WTC11 (cell line): ENCODE results near the gene APBA1. TPM values are rescaled to one million over a fixed set of nuclear protein-coding genes. Genes with fewer than 3 reads are reported as not detected.
A peak's percentile ranks its signal among the peaks of the same experiment; 100 is the strongest.

Experiments used
- ATAC-seq: fragments of 200-7000 bp; cut with Tn5 transposase; 2 replicates; pipeline ENCODE4 v1.10.0; 2021; ENCODE audit warnings: mild to moderate bottlenecking, moderate library complexity
- CTCF ChIA-PET: fragments of 300-600 bp; sonication (Branson Sonifier 250); formaldehyde crosslinking; loops from one replicate; lab custom pipeline; 2021; ENCODE audit warnings: antibody characterized with exemption; lab: Charles Lee
- POLR2A ChIA-PET: fragments of 350-600 bp; sonication (Branson Sonifier 250); formaldehyde crosslinking; loops from one replicate; lab custom pipeline; 2021; ENCODE audit warnings: antibody characterized with exemption; lab: Charles Lee
- DNase-seq: peaks from one replicate; pipeline ENCODE4 v3.0.0; 2021; ENCODE audit warnings: low spot score
- H3K27ac Mint-ChIP-seq: 2 replicates; pipeline ENCODE4 v1.8.0; 2021; ENCODE audit warnings: mixed read lengths
- H3K27me3 Mint-ChIP-seq: 2 replicates; pipeline ENCODE4 v1.8.0; 2021; ENCODE audit warnings: low read depth, mild to moderate bottlenecking, moderate library complexity, mixed read lengths
- H3K36me3 Mint-ChIP-seq: 2 replicates; pipeline ENCODE4 v1.8.0; 2021; ENCODE audit warnings: mixed read lengths
- H3K4me1 Mint-ChIP-seq: 2 replicates; pipeline ENCODE4 v1.8.0; 2022; ENCODE audit warnings: mixed read lengths
- H3K4me3 Mint-ChIP-seq: 2 replicates; pipeline ENCODE4 v1.8.0; 2021; ENCODE audit warnings: mild to moderate bottlenecking, moderate library complexity, mixed read lengths
- H3K9me3 Mint-ChIP-seq: 2 replicates; pipeline ENCODE4 v1.8.0; 2021; ENCODE audit warnings: mixed read lengths
- ATF1 ChIP-seq: sonication (generic); formaldehyde crosslinking; IDR thresholded peaks from 2 replicates; pipeline ENCODE4 v1.8.1; 2023; ENCODE audit warnings: mild to moderate bottlenecking, moderate library complexity, missing genetic modification reagents
- CDX4 ChIP-seq: fragments of 250-450 bp; sonication (Bioruptor Pico); IDR thresholded peaks from 2 replicates; pipeline ENCODE4 v1.9.0; 2021; ENCODE audit warnings: moderate library complexity, mild to moderate bottlenecking, inconsistent platforms, borderline replicate concordance
- E2F1 ChIP-seq: sonication (generic); formaldehyde crosslinking; IDR thresholded peaks from 2 replicates; pipeline ENCODE4 v1.8.0; 2022; ENCODE audit warnings: mild to moderate bottlenecking, missing genetic modification reagents
- GABPB1 ChIP-seq: sonication (generic); formaldehyde crosslinking; IDR thresholded peaks from 2 replicates; pipeline ENCODE4 v1.8.1; 2023; ENCODE audit warnings: mild to moderate bottlenecking, missing genetic modification reagents
- IRF1 ChIP-seq: sonication (generic); formaldehyde crosslinking; IDR thresholded peaks from 2 replicates; pipeline ENCODE4 v1.8.0; 2023; ENCODE audit warnings: missing genetic modification reagents
- NFATC4 ChIP-seq: fragments of 250-450 bp; sonication (Bioruptor Pico); IDR thresholded peaks from 2 replicates; pipeline ENCODE4 v1.9.0; 2021; ENCODE audit warnings: mild to moderate bottlenecking
- total RNA-seq: library from RNA; stranded (reverse); gene quantifications from 3 replicates; pipeline ENCODE4 v1.2.3, GENCODE V29; 2021
- TF ChIP-seq, protein P1 (sequence below): sonication (generic); formaldehyde crosslinking; IDR thresholded peaks from 2 replicates; pipeline ENCODE4 v1.8.1; 2022; ENCODE audit warnings: low read depth, missing genetic modification reagents, borderline replicate concordance
- TF ChIP-seq, protein P2 (sequence below): sonication (generic); formaldehyde crosslinking; conservative IDR thresholded peaks from 2 replicates; pipeline ENCODE4 v1.8.1; 2022; ENCODE audit warnings: mild to moderate bottlenecking, missing genetic modification reagents
- TF ChIP-seq, protein P3 (sequence below): sonication (generic); formaldehyde crosslinking; IDR thresholded peaks from 2 replicates; pipeline ENCODE4 v1.8.1; 2022; ENCODE audit warnings: mild to moderate bottlenecking, moderate library complexity, missing genetic modification reagents
- TF ChIP-seq, protein P4 (sequence below): sonication (generic); formaldehyde crosslinking; IDR thresholded peaks from 2 replicates; pipeline ENCODE4 v1.8.0; 2022; ENCODE audit warnings: mild to moderate bottlenecking, missing genetic modification reagents
- TF ChIP-seq, protein P5 (sequence below): sonication (generic); formaldehyde crosslinking; conservative IDR thresholded peaks from 2 replicates; pipeline ENCODE4 v1.8.1; 2023; ENCODE audit warnings: mild to moderate bottlenecking, low read depth, missing genetic modification reagents, moderate library complexity

The APBA1 gene
- total RNA-seq, 1 experiment from 2014 or later, result 0.94 TPM

- TF ChIP-seq, protein P1, sequence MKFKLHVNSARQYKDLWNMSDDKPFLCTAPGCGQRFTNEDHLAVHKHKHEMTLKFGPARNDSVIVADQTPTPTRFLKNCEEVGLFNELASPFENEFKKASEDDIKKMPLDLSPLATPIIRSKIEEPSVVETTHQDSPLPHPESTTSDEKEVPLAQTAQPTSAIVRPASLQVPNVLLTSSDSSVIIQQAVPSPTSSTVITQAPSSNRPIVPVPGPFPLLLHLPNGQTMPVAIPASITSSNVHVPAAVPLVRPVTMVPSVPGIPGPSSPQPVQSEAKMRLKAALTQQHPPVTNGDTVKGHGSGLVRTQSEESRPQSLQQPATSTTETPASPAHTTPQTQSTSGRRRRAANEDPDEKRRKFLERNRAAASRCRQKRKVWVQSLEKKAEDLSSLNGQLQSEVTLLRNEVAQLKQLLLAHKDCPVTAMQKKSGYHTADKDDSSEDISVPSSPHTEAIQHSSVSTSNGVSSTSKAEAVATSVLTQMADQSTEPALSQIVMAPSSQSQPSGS (CRISPR knock-in tag), result no peak
- TF ChIP-seq, protein P2, sequence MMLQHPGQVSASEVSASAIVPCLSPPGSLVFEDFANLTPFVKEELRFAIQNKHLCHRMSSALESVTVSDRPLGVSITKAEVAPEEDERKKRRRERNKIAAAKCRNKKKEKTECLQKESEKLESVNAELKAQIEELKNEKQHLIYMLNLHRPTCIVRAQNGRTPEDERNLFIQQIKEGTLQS (CRISPR knock-in tag), result no peak
- TF ChIP-seq, protein P3, sequence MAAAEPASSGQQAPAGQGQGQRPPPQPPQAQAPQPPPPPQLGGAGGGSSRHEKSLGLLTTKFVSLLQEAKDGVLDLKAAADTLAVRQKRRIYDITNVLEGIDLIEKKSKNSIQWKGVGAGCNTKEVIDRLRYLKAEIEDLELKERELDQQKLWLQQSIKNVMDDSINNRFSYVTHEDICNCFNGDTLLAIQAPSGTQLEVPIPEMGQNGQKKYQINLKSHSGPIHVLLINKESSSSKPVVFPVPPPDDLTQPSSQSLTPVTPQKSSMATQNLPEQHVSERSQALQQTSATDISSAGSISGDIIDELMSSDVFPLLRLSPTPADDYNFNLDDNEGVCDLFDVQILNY, result no peak
Observed at GRCh38 chr9:69526699-69527098, 145.5 kb downstream of the APBA1 start (continued).

DNA sequence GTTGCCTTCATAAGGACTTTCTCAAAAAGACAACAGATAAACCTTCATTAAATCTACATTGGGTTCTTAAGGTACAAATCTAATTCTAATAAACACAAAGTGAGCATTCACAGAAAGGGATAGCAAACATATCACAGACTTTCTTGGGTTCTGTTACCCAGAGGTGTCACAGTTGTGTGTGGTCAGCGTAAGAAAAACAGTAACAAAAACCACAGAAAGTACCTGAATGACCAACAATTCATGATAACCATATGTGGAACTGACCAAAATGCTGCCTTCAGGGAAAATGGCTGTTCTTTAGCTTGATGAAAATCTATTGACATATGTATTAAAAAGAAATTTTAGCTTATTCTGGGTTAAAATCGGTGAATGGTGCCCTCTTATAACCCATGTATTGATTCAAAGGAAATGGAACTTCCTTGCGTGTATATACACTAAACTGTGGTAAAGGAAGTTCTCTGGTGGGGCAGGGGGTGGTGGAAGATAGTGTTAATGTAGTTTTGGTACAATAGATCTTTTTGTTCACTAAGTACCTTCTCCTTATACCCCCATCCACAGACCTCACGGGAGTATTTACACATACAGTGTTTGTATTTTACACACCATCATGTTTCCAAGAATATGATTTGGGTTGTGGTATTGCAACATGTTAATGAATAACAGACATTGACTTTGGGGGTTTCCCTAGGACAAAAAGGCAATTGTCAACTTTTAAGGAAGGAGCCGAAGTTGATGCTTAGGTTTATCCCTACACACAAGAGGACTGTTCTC, 152.5 kb downstream of the APBA1 start:
- ATAC-seq (no peak), DNase-seq (no peak)
- H3K27ac Mint-ChIP-seq, result no peak overlapping the region
- no peak overlapping the region for H3K4me3 Mint-ChIP-seq
- CTCF ChIA-PET, result no interaction called here
- no peaks in the 10 kb centered on the region; the same call in 1 of the 2 replicates for H3K27me3 Mint-ChIP-seq
- TF ChIP-seq ATF1 (CRISPR knock-in tag), result no peak
- TF ChIP-seq, protein P1 (CRISPR knock-in tag), result no peak
- peak; percentile 70 for TF ChIP-seq GABPB1 (CRISPR knock-in tag)
- TF ChIP-seq, protein P4, sequence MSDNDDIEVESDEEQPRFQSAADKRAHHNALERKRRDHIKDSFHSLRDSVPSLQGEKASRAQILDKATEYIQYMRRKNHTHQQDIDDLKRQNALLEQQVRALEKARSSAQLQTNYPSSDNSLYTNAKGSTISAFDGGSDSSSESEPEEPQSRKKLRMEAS (CRISPR knock-in tag), result no peak
- no peaks in the 10 kb centered on the region for H3K36me3 Mint-ChIP-seq
- no peaks in the 10 kb centered on the region for H3K4me1 Mint-ChIP-seq
- H3K9me3 Mint-ChIP-seq, result no peaks in the 10 kb centered on the region
- POLR2A ChIA-PET, result no interaction called here

DNA sequence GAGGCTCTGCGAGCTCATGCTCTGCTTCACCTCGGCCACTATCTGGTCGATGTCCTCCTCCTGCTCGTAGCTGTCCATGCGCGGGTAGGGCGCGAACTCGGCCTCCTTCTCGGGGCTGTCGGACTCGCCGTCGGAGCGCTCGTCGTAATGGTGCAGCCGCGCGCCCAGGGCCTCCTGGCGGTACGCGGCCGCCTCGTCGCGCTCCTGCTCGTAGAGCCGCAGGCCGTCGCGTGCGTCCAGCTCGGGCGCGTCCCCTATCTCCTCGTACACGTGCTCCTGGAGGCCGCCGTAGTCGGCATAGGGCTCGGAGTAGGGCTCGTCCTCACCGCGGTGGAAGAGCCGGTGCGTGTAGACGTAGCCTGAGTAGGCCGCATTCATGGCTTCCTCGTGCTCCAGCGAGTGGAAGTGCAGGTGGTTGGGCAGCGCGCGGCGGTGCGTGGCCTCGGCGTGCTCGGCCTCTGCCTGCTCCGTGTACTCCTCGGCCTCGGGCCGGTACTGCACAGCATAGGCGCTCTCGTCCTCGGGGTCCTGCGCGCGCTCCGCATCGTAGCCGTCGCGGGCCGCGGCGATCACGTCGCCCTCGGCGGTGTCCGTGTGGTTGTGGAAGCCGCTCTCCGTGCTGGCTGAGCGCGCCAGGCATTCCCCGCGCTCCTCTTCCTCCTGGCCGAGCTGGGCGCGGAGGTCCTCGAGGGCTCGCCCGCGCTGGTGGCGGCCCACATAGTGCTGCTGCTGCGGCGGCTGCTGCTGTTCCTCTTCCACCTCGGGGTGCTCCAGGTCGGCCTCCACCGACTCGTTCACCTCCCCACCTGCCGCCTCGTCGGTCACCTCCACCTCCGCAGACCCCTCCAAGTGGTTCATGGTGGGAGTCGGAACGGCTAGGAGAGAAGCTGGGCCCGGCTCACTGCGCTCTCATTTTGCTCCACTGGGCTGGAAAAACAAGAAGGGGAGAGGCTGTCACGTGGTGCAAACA, 155.5 kb downstream of the APBA1 start:
- no peaks in the 10 kb centered on the region for H3K27me3 Mint-ChIP-seq
- H3K4me1 Mint-ChIP-seq, result peaks cover 11% of the 10 kb centered on the region
- ChIA-PET POLR2A (no interaction called here), CTCF (no interaction called here)
- H3K36me3 Mint-ChIP-seq, result no peaks in the 10 kb centered on the region
- ATAC-seq, result no peak
- no peak overlapping the region for H3K4me3 Mint-ChIP-seq
- no peak overlapping the region for H3K27ac Mint-ChIP-seq
- H3K9me3 Mint-ChIP-seq, result no peaks in the 10 kb centered on the region
- TF ChIP-seq CDX4 (no peak), NFATC4 (CRISPR knock-in tag) (no peak), E2F1 (CRISPR knock-in tag) (no peak), IRF1 (CRISPR knock-in tag) (no peak), ATF1 (CRISPR knock-in tag) (no peak)
- TF ChIP-seq, protein P5, sequence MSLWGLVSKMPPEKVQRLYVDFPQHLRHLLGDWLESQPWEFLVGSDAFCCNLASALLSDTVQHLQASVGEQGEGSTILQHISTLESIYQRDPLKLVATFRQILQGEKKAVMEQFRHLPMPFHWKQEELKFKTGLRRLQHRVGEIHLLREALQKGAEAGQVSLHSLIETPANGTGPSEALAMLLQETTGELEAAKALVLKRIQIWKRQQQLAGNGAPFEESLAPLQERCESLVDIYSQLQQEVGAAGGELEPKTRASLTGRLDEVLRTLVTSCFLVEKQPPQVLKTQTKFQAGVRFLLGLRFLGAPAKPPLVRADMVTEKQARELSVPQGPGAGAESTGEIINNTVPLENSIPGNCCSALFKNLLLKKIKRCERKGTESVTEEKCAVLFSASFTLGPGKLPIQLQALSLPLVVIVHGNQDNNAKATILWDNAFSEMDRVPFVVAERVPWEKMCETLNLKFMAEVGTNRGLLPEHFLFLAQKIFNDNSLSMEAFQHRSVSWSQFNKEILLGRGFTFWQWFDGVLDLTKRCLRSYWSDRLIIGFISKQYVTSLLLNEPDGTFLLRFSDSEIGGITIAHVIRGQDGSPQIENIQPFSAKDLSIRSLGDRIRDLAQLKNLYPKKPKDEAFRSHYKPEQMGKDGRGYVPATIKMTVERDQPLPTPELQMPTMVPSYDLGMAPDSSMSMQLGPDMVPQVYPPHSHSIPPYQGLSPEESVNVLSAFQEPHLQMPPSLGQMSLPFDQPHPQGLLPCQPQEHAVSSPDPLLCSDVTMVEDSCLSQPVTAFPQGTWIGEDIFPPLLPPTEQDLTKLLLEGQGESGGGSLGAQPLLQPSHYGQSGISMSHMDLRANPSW, result no peak
- TF ChIP-seq, all 79 proteins: peak for 0
- no peak for DNase-seq
